HG03342 (cell line): ENCODE results near the gene SBNO2.
"Not testable (repeated sequence)": the region's sequence is repeated elsewhere in the genome, so short reads cannot be mapped to it uniquely, and the experiment has no call there.

ENCODE experiments used
- ATAC-seq: cut with Tn5 transposase; IDR thresholded peaks from one replicate; pipeline ENCODE4 v1.9.1; 2021; ENCODE audit warnings: mild to moderate bottlenecking, moderate library complexity; ENCODE audit not compliant: unreplicated experiment

Gene SBNO2

GRCh38 chr19:1138121-1138520, 35.9 kb downstream of the SBNO2 start:
- no peak for ATAC-seq

GRCh38 chr19:1136621-1137317, 37.3 kb downstream of the SBNO2 start:
- no peak for ATAC-seq

GRCh38 chr19:1136201-1136600, 37.9 kb downstream of the SBNO2 start:
- no peak for ATAC-seq

GRCh38 chr19:1135454-1135853, 38.6 kb downstream of the SBNO2 start:
- ATAC-seq = no peak

- ATAC-seq = no peak
These were observed 39.6 kb downstream of the SBNO2 start for GRCh38 chr19:1134431-1134830.

GRCh38 chr19:1133471-1133929, 40.6 kb downstream of the SBNO2 start:
- no peak for ATAC-seq

GRCh38 chr19:1132552-1133383, 41.3 kb downstream of the SBNO2 start:
- no peak for ATAC-seq

GRCh38 chr19:1131718-1132551, 42.1 kb downstream of the SBNO2 start:
- peak; percentile 50 for ATAC-seq

GRCh38 chr19:1130771-1131717, 43.0 kb downstream of the SBNO2 start:
- no peak for ATAC-seq

- ATAC-seq = no peak
These were observed 44.5 kb downstream of the SBNO2 start for GRCh38 chr19:1129535-1129934.

GRCh38 chr19:1129084-1129483, 45.0 kb downstream of the SBNO2 start:
- not testable (repeated sequence) for ATAC-seq

- no peak for ATAC-seq
These were observed 46.0 kb downstream of the SBNO2 start for GRCh38 chr19:1128106-1128505.

- no peak for ATAC-seq
These were observed 46.9 kb downstream of the SBNO2 start for GRCh38 chr19:1126984-1127760.

GRCh38 chr19:1125601-1126467, 48.2 kb downstream of the SBNO2 start:
- ATAC-seq = no peak

- ATAC-seq = no peak
These were observed 50.0 kb downstream of the SBNO2 start for GRCh38 chr19:1123885-1124677.

GRCh38 chr19:1123381-1123780, 50.7 kb downstream of the SBNO2 start:
- no peak for ATAC-seq

- ATAC-seq = no peak
These were observed 51.1 kb downstream of the SBNO2 start for GRCh38 chr19:1122972-1123363.
